Right ventricle myocardium superior (tissue), 1 donor: ENCODE measurements around the gene VPS4B. TPM values are rescaled to one million over a fixed set of nuclear protein-coding genes. Genes with fewer than 3 reads are reported as not detected.
"Not testable (repeated sequence)": the region's sequence is repeated elsewhere in the genome, so short reads cannot be mapped to it uniquely, and the experiment has no call there.

Experiments
- ATAC-seq: fragments of 200-7000 bp; cut with Tn5 transposase; one replicate; pipeline ENCODE4 v1.9.1; 2020; ENCODE audit warnings: mild to moderate bottlenecking; ENCODE audit not compliant: poor library complexity
- DNase-seq: peaks from one replicate; pipeline ENCODE4 v3.0.0-alpha.2; 2020
- intact Hi-C: fragments of 100-400 bp; cut with DNase I; formaldehyde crosslinking; loops from one replicate; pipeline ENCODE4 v1.11.2; 2022
- long read RNA-seq: library from polyadenylated mRNA; unstranded; transcript quantifications from one replicate; pipeline ENCODE4 v2.0.0, GENCODE V29; 2021
- total RNA-seq: library from RNA; stranded (reverse); fragmentation: NEBNext Ultra II Directional; extraction: Animal tissue kit (Norgen Biotek cat#: 25700); gene quantifications from one replicate; pipeline ENCODE4 v1.2.1, GENCODE V29; 2021
- donor health status: DM: no; HTN: yes; CAD: no; lungs with severe emphysema.

The VPS4B gene
- 15.9 TPM for total RNA-seq
- long read RNA-seq, transcript VPS4B-201 (11 exons, 3,324 nt): major isoform, 31 of 41 reads
- long read RNA-seq, partial matches to known transcripts: 5 of 41 reads
- long read RNA-seq, other reads (novel, unspliced or antisense): 5 of 41 reads

DNA sequence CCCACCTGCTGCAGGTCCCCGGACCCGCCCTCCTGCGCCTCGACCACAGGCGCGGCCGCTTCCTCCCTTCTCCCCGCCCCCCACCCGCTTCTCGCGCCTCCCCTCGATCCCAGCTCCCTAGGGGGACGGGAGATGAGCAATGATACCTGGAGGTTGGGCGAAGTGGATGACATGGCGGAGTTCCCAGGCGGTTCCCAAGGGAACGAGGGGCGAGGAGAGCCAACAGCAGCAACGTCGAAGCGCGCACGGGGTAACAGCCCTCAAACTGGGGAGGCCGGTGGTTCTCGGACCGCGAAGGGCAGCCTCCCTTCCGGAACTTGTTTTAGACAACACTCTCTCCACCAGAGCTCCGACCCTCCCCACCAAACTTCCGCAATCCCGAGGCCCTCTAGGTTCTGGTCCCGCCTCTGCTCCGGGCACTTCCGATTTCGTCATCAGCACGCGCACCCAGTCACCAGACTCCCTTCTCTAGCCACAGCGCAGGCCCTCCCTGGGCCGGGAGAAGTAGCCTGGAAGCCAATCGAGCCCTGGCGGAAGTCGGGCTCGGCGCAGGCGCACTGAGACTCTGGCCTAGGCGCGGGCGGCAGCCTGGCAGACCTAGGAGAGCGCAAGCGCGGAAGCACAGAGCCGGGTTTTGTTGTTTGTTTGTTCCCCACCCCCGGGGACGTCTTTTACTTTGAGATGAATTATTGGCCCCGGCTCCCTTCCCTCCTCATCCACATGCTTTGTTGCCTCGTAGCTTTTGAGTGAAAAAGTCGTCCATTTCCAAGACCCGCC is at the start of gene VPS4B:
TSS of gene VPS4B (minus strand) at position 390 of the 777 bp plus-strand sequence. CDS start at position 173, 217 bp downstream.
- peak; percentile 100 for DNase-seq
- ATAC-seq: peak; percentile 98
- intact Hi-C loops: loop anchor here (5.0 kb wide), 1 partner anchor 55 kb away; the partner anchor contains the start of gene KDSR

DNA sequence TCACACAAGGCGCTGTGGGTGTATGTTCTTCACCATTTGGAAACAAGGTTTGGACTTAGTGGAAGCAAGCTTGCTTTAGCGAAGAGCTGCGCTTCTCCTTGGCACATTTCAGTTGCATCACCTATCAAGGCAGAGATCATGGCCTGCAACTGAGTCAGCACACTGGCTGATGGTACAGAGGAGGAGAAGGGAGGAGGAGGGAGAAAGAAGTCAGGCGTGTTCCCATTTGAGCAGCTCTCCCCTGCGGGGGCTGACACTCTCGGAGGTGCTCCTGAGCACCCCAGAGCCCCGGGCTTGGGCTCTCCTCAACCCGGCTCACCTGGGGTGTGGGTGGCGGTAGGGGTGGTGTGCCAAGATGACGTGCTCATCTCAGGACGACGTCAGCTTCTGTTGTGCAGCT is 48.5 kb upstream of the VPS4B start:
- ATAC-seq (no peak), DNase-seq (no peak)
- intact Hi-C loops: no loop called here

DNA sequence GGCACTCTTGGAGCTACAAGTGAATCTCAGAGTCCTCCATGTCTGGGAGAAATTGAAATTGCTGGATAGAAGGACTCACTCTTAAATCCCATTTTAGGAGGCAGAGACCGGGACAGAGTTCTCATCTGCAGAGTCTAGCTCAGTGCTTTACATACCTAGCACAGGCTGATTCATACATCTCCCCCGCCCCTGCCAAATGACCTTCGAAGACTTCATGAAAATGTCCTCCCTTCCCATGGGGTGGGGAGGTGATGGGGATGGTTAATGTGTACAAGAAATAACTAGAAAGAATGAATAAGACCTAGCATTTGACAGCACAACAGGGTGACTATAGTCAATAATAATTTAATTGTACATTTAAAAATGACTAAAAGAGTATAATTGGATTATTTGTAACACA is 46.3 kb upstream of the VPS4B start:
- DNase-seq (no peak), ATAC-seq (no peak)
- intact Hi-C loops: no loop called here

DNA sequence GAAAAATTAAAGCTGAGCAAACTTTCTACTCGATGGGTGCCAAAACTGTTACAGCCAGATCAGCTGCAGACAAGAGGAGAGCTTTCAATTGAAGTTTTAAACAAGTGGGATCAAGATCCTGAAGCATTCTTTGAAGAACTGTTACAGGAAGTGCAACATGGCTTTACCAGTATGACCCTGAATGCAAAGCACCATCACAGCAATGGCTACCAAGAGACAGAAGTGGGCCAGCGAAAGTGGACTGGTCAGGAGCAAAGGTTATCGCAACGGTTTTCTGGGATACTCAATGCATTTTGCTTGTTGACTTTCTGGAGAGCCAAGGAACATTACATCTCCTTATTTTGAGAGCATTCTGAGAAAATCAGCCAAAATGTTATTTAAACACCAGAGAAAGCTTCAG is 45.4 kb upstream of the VPS4B start:
- ATAC-seq: no peak
- intact Hi-C loops: no loop called here
- no peak for DNase-seq

DNA sequence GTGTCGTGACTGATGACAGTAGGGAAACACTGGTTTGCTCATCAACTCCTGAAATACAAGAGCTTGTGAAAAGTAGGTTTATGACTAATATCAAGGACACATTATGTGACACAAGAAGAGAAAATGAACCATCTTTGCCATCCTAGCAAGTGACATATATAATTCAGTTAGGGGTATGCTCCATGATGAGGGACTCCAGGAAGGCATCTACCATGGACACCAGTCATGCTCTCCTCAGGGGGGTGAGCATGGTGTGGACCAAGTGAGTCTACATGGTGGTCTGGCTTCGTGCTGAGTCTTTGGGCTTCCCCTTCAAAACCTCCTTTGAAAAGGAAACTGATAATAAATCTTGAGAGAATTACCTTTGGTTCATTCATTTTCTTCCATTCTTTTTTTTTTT is 42.8 kb upstream of the VPS4B start:
- DNase-seq: no peak
- intact Hi-C loops: no loop called here
- ATAC-seq: no peak

DNA sequence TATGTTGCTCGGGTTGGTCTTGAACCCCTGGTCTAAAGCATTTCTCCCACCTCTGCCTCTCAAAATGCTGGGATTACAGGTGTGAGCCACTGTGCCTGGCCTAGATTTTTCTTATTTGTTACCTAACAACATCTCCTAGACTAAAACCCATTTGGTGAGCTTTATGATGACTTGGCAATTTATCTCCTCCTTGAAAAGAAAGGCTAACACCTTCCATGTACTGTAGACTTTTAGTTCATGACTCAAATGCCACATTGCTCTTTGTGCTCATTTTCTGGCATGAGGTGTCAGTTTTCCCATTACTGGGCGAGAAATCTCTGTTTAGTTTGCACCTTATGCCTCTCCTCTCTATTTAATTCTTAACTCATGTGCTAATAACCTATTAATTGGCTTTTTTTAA is 42.2 kb upstream of the VPS4B start:
- no peak for ATAC-seq
- intact Hi-C loops: no loop called here

DNA sequence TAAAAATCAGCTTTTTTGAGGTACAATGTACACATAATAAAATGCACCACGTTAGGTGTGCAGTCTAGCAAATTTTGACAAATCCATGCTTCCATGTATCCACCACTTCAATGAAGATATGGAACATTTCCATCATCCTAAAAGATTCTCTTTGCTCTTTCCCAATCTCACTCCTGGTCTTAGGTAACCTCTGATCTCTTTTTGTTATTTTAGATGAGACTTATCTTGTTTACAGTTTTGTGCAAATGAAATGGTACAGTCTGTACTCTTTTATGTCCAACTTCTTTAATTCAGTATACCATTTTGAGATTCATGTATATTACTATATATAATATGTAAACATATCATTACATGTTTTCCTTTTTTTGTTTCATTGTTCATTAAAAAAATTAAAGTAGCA is 38.1 kb upstream of the VPS4B start:
- DNase-seq (no peak), ATAC-seq (no peak)
- intact Hi-C loops: no loop called here

More for the DNA sequence above, 42.2 kb upstream of the VPS4B start:
- DNase-seq: no peak

DNA sequence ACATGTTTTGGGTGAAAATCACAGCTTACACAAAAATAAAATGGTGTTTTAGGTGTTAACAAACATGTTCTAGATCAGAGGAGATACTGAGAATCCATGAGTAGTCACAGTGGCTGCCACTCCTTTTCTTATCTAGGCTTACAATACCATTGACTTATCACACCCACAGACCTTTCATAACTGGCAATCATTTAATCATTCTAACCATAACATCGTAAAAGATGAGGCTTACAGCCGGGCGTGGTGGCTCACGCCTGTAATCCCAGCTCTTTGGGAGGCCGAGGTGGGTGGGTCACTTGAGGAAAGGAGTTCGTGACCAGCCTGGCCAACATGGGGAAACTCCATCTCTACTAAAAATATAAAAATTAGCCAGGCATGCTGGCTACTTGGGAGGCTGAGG is 35.7 kb upstream of the VPS4B start:
- ATAC-seq (no peak), DNase-seq (no peak)
- intact Hi-C loops: no loop called here

DNA sequence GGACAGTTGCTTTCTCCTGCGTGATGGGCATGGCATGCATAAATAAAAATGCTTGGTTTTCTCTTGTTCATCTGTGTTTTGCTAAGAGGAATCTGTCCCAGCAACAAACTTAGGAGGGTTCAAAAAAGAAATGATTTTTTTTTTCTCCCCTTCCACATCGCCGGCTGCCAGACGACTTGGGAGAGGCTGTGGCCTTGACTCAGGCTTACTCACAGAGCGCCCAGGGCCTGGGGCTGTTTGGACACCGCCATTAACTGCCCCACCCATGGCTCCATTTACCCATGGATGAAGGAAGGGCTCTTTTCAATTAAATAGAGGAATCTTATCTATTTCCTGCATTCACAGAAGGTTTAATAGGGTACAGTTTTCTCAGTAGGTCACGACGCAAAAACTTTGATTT is 32.2 kb upstream of the VPS4B start:
- no peak for ATAC-seq
- intact Hi-C loops: no loop called here
- DNase-seq: no peak

DNA sequence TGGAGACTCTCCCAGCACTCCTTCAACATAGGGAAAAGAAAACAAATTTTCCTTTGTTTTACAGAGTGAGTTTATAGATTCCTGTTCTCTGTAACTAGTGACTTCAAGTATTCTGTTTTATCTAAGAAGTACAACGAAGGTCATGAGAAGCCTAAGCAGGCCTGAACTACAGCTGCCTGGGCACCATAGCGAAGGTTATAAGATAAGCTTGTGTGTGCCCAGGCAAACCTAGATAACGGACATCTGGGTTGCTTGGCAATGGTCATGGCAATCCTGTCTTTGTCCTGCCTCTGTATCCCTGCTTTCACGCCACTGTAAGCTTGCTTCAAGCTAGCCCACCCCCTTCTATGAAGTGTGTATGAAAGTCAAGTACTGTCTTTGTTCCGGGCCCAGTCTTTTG is 30.5 kb upstream of the VPS4B start:
- ATAC-seq, DNase-seq, intact Hi-C loops: not testable (repeated sequence)

DNA sequence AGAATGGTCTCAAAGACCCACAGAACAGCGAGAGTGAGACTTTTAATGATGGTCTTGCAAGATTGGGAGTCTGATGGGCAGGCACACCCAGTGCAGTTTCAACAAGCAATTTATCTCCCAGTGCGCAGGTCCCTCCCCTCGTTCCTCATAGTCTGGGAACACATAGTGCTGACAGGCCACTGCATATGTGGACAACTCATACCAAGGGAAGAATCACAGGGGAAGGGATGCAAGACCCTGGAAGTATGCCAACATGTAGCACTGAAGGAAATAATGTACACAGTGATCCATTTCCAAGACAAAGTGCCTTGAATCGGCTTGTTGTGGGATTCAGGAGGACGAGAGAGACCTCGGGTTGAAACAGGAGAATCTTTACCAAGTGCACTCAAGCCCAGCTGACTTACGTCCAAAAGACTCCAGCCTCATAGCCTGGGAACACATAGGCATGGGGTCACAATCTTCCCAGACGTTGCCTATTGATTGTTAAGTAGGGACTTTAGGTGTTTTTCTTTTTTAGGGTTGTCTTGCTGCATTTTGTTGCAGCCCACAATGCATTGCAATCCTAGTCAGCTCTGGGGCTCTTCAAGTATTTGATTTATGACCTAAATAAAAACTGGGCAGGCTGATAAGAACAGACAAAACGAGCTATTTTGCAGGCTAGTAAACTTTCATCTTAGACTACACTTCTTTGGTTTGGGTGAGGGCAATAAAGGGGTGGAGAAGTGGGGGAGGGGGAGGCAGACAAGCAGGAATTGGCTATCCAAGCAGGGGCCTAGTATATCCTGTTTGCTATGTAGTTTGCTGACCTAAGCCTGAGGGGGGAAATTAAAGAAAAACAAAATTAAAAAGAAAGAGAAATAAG is 29.8 kb upstream of the VPS4B start:
- ATAC-seq (peak; percentile 70), DNase-seq (no peak)
- intact Hi-C loops: no loop called here

DNA sequence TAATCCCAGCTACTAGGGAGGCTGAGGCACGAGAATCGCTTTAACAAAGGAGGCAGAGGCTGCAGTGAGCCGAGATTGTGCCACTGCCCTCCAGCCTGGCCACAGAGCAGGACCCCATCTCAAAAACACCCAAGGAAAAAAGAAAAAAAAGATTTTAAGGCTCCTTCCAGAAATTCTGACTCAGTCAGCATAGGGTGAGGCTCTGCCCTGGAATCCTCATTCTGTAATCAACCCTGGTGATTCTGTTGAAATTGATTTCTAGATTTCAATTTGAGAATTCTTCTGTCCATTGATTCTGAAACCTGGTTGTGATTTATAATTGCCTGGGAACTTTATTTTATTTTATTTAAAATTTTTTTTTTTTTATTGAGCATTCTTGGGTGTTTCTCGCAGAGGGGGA is 27.1 kb upstream of the VPS4B start:
- intact Hi-C loops: no loop called here
- DNase-seq (no peak), ATAC-seq (no peak)

DNA sequence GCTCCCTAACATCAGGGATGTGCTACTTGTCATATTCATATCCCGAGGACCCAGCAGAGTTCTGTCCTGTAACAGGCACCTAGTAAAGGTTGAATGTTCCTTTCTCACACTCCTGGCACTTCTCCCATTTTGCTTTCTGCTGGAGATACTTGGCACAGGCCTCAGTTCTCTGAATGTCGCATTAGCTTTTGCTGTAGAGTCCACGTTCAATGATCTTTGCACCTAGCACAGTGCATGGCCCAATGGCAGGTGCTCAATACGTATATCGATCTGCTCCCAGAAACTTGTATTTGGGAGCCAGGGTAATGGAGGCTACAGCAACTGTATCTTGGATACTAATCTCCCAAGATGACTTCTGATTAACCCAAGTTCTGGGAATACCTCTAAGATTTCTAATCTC is 24.8 kb upstream of the VPS4B start:
- intact Hi-C loops: no loop called here
- no peak for DNase-seq
- ATAC-seq: no peak

DNA sequence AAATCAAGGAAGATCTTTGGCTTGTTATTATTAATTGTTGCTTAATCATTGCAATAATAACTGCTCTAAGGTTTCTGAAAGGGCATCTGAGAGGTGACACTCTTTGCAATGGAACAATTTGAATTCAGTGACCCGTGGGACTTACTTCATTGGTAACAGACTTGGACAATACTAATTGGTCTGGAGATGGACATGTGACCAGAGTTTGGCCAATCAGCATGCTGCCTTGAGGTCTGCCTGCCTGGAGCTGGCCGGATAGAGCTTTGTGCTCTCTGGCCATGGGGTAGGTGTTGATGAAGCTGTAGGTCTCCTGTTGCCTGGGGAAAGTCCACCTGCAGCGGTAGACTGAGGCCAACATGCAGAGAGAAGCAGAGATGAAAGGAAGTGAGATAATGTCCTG is 24.0 kb upstream of the VPS4B start:
- ATAC-seq: no peak
- no peak for DNase-seq
- intact Hi-C loops: no loop called here

DNA sequence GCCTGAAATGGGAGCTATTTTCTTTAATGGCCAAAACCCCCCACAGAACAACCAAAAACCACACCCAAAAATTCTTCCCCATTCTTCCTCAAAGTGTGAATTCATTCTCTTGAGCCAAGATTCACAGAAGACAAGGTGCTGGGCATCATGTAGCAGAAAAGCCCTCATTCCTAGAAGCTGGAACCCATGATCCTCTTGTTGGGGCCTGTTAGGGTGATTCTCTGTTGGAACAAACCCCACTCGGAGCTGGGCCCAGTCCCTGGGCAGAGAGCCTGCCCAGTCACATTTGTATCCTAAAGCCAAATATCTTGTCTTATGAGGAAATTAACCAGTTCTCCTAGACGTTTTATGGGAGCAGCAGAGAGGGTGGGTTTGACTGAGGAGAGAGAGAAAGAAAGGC is 22.8 kb upstream of the VPS4B start:
- no peak for DNase-seq
- peak; percentile 11 for ATAC-seq
- intact Hi-C loops: no loop called here

DNA sequence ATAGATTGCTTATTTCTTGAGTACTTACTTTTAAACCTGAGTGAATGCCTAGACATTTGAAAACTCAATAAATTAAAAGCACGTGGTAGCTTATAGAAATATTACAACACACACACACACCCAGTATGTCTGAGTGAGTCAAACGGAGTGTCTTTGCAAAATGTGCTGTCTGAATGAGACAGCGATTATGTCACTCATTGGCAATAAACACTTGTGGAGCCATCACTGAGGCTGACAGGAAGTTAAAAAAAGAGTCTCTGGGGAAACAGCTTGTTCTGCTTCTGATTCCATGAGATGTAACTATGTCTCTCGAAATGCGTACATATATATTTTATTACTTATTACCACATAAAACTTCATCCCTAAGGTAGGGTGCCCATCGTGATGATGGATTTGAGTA is 22.3 kb upstream of the VPS4B start:
- DNase-seq (no peak), ATAC-seq (peak; percentile 84)
- intact Hi-C loops: no loop called here

DNA sequence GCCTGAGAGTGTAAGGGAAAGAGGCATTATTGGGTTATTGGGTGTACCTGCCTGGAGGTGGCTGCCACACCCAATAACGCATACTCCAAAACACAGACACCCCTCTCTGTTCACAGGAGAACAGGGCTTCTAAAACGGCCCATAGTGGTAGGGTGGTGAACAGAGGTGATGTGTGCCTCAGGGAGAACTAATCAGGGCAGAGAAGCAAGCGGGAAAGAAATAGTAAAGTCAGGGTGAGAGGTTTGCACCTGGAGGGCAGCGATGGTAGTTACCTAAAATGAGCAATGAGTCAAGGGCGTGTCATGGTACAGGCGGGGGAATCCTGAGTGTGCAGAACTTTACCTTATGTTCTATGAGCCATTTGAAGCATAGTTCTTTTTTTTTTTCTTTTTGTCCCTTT is 21.6 kb upstream of the VPS4B start:
- DNase-seq: no peak
- no peak for ATAC-seq
- intact Hi-C loops: no loop called here

DNA sequence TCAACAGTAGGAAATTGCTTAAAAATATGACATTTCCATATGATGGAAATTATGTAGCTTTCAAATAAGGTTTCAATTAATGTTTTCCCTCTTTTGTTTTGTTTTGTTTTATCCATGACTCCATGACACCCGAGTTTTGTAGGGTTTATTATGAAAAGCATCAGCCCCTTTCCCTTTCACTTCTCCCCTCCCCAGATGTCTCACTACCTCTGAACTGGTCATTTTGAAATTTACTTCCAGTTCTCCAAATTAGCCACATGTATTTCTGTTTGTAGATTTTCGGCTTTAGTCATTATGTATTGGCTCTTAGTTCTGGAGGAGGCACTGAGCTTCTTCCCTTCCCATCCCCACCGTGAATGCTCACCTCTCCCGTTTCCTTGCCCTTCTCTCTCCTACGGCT is 18.6 kb upstream of the VPS4B start:
- ATAC-seq: no peak
- intact Hi-C loops: no loop called here
- DNase-seq: no peak

DNA sequence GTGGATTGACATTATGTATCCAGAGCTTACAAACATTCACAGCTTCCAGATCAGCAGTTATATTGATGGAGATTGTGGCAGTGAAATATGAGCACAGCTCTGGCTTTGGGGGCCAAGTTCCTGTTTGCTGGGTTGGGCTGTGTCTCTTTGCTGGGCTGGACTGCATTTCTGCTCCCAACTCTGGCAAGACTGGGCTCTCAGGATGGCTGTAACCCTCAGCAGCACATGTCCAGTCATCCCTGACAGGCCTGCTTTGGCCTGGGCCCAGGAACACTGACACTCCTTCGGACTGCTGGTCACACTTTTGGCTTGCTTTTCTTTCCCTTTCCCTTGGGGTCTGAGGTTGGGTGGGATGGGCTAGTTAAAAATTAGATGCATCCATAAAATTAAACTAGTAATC is 17.9 kb upstream of the VPS4B start:
- intact Hi-C loops: no loop called here
- ATAC-seq (peak; percentile 38), DNase-seq (peak; percentile 76)

DNA sequence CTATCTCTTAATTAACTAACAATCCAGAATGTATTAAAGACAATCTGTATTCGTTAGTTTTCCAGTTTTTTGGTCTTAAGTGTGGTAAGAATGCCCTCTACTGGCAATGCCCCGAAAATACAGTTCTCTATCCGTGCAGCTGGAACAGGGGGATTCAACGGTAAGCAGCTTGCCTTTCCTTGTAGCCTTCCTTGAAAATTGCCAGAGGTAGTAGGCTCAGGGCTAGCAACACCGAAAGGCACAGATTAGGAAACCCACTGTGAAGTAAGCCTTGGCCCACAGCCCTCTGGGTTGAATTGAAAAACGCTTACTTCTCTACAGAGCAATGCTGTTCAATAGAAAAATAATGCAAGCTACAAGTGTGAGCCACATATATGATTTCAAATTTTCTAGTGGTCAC is 17.1 kb upstream of the VPS4B start:
- ATAC-seq (peak; percentile 79), DNase-seq (no peak)
- intact Hi-C loops: loop anchor here (2.0 to 10.0 kb wide), 3 partner anchors 95 to 427 kb away; no protein-coding TSS in a partner anchor
